Endothelial cell of hepatic sinusoid (primary cell): ENCODE measurements around the gene BBS5.
"Not testable (repeated sequence)": the region's sequence is repeated elsewhere in the genome, so short reads cannot be mapped to it uniquely, and the experiment has no call there.

ENCODE experiments used
- in situ Hi-C: cut with HindIII; loops from 2 replicates; pipeline ENCODE4 v1.10.0; 2017; ENCODE audit warnings: low sequenced_read_pairs

Gene BBS5

GRCh38 chr2:169479257-169480078 lies at the start of gene BBS5:
TSS of gene BBS5 (plus strand) at chr2:169479494. CDS start at chr2:169479554, 60 bp downstream.
- in situ Hi-C loops, result loop anchor here (5.0 kb wide), 1 partner anchor 308 kb away; no protein-coding TSS in a partner anchor

- in situ Hi-C loops, result not testable (repeated sequence)
Observed at GRCh38 chr2:169431772-169432171, 47.5 kb upstream of the BBS5 start.

- in situ Hi-C loops, result not testable (repeated sequence)
Observed at GRCh38 chr2:169434236-169434635, 45.1 kb upstream of the BBS5 start.

- in situ Hi-C loops, result no loop called here
Observed at GRCh38 chr2:169438466-169439072, 40.7 kb upstream of the BBS5 start.

GRCh38 chr2:169439900-169440299 lies 39.4 kb upstream of the BBS5 start:
- in situ Hi-C loops, result no loop called here

GRCh38 chr2:169446452-169446851 lies 32.8 kb upstream of the BBS5 start:
- in situ Hi-C loops, result no loop called here

GRCh38 chr2:169448316-169448715 lies 31.0 kb upstream of the BBS5 start:
- in situ Hi-C loops, result no loop called here

- in situ Hi-C loops, result no loop called here
Observed at GRCh38 chr2:169448865-169449264, 30.4 kb upstream of the BBS5 start.

- in situ Hi-C loops, result no loop called here
Observed at GRCh38 chr2:169452080-169452479, 27.2 kb upstream of the BBS5 start.

- in situ Hi-C loops, result not testable (repeated sequence)
Observed at GRCh38 chr2:169453044-169453443, 26.2 kb upstream of the BBS5 start.

- in situ Hi-C loops, result no loop called here
Observed at GRCh38 chr2:169461143-169461542, 18.2 kb upstream of the BBS5 start.

- in situ Hi-C loops, result no loop called here
Observed at GRCh38 chr2:169462896-169463695, 16.2 kb upstream of the BBS5 start.

- in situ Hi-C loops, result no loop called here
Observed at GRCh38 chr2:169464466-169464865, 14.8 kb upstream of the BBS5 start.

GRCh38 chr2:169464882-169465281 lies 14.4 kb upstream of the BBS5 start:
- in situ Hi-C loops, result no loop called here

- in situ Hi-C loops, result no loop called here
Observed at GRCh38 chr2:169468841-169469240, 10.5 kb upstream of the BBS5 start.

GRCh38 chr2:169469952-169470572 lies 9.2 kb upstream of the BBS5 start:
- in situ Hi-C loops, result no loop called here

GRCh38 chr2:169472249-169472648 lies 7.0 kb upstream of the BBS5 start:
- in situ Hi-C loops, result no loop called here

- in situ Hi-C loops, result loop anchor here (5.0 kb wide), 1 partner anchor 311 kb away; no protein-coding TSS in a partner anchor
Observed at GRCh38 chr2:169476459-169476858, 2.8 kb upstream of the BBS5 start.

GRCh38 chr2:169478339-169478738 lies 955 bp upstream of the BBS5 start:
- in situ Hi-C loops, result loop anchor here (5.0 kb wide), 1 partner anchor 309 kb away; no protein-coding TSS in a partner anchor

GRCh38 chr2:169478745-169479256 lies 493 bp upstream of the BBS5 start:
- in situ Hi-C loops, result loop anchor here (5.0 kb wide), 1 partner anchor 308 kb away; no protein-coding TSS in a partner anchor

GRCh38 chr2:169480079-169480465 lies 778 bp downstream of the BBS5 start:
- in situ Hi-C loops, result no loop called here
